ENCODE data around the gene SCLT1. TPM values are rescaled to one million over a fixed set of nuclear protein-coding genes. Genes with fewer than 3 reads are reported as not detected.

Gene SCLT1
- total and polyA plus RNA-seq, 2 of the 8 experiments (the other 6 are each of a cell fraction or from before 2014, with no cell fraction given), result 4.8 to 13.1 TPM

GRCh38 chr4:128850252-128850651, 243.1 kb downstream of the SCLT1 start:
- no peak for TF ChIP-seq E2F6 (IDR thresholded peaks at IDR 0.05)
- no peak for TF ChIP-seq TBP (IDR thresholded peaks at IDR 0.05; ENCODE audit: low read depth, low read length)
- TF ChIP-seq JUN (IDR thresholded peaks at IDR 0.05; ENCODE audit: low read depth, low read length), result no peak
- no peak for TF ChIP-seq CBX8 (IDR thresholded peaks at IDR 0.05; ENCODE audit: borderline replicate concordance, low read depth, low read length)
- TF ChIP-seq RAD21 (IDR thresholded peaks at IDR 0.05 in 1 of 2, conservative IDR thresholded peaks at IDR 0.05 in 1 of 2; ENCODE audit: low read depth in 2 of 2, low read length in 2 of 2), result no peak
- no peak for TF ChIP-seq EGR1 (IDR thresholded peaks at IDR 0.05; ENCODE audit: borderline replicate concordance, low read depth, low read length)
- TF ChIP-seq, protein P1, sequence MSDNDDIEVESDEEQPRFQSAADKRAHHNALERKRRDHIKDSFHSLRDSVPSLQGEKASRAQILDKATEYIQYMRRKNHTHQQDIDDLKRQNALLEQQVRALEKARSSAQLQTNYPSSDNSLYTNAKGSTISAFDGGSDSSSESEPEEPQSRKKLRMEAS (IDR thresholded peaks at IDR 0.05), result no peak
- TF ChIP-seq BCL11A (IDR thresholded peaks at IDR 0.05; ENCODE audit: low read depth in 2 of 2, low read length in 2 of 2), result no peak
- no peak for TF ChIP-seq ASH2L (IDR thresholded peaks at IDR 0.05; ENCODE audit: low read length)
- no peak for TF ChIP-seq CTBP2 (IDR thresholded peaks at IDR 0.05; ENCODE audit: borderline replicate concordance, insufficient read depth, insufficient read length, low read length)
- TF ChIP-seq SIN3A (conservative IDR thresholded peaks at IDR 0.05 in 1 of 2, IDR thresholded peaks at IDR 0.05 in 1 of 2; ENCODE audit: low read depth in 1 of 2, low read length in 2 of 2), result no peak
- no peak for TF ChIP-seq CREB1 (IDR thresholded peaks at IDR 0.05)
- Histone ChIP-seq H3K4me3 (ENCODE audit: extremely low read depth in 1 of 4, insufficient read depth in 2 of 4, low read depth in 3 of 4, low read length in 4 of 4) (no peak overlapping the region), H3K56ac (replicated peaks; ENCODE audit: insufficient read length, low read depth, low read length) (no peak overlapping the region), H2BK20ac (ENCODE audit: low read length) (no peak overlapping the region), H3K4ac (replicated peaks; ENCODE audit: insufficient read length, low read depth, low read length) (no peak overlapping the region), H3K18ac (ENCODE audit: extremely low read depth, low read length) (no peak overlapping the region), H4K8ac (ENCODE audit: extremely low read depth, insufficient read depth, low read length) (no peak overlapping the region), H3K4me1 (replicated peaks in 1 of 4; ENCODE audit: control insufficient read depth in 3 of 4, insufficient read depth in 4 of 4, low read length in 3 of 4) (0 out of 7 replicates have a peak, but pooled peaks cover 0 to 2% (median 0%) of the 10 kb centered on the region in 4 experiments), H2AK5ac (ENCODE audit: low read depth, low read length) (no peak overlapping the region), H3K23me2 (ENCODE audit: low read depth, low read length) (no peaks in the 10 kb centered on the region), H3K9ac (replicated peaks in 1 of 4; ENCODE audit: extremely low read depth in 1 of 4, low read depth in 3 of 4, low read length in 3 of 4) (no peak overlapping the region), H3K79me1 (ENCODE audit: low read depth, low read length) (peaks cover 21% of the 10 kb centered on the region), H4K91ac (replicated peaks; ENCODE audit: insufficient read length, low read length) (no peak overlapping the region), H3K36me3 (ENCODE audit: control insufficient read depth in 2 of 4, insufficient read depth in 4 of 4, low read length in 3 of 4) (peaks cover 73 to 100% (median 95%) of the 10 kb centered on the region in 4 experiments), H3K27me3 (replicated peaks in 1 of 4; ENCODE audit: control insufficient read depth in 3 of 4, extremely low read depth in 1 of 4, insufficient read depth in 3 of 4, low read length in 3 of 4) (no peaks in the 10 kb centered on the region), H2AFZ (ENCODE audit: low read length) (no peak overlapping the region), H3K79me2 (ENCODE audit: control insufficient read depth in 1 of 2, insufficient read depth in 2 of 2, low read length in 2 of 2) (peaks cover 11 to 99% of the 10 kb centered on the region in 2 experiments), H2BK5ac (ENCODE audit: low read depth, low read length) (no peak overlapping the region), H4K5ac (ENCODE audit: insufficient read length, low read depth, low read length) (no peak overlapping the region), H3K23ac (ENCODE audit: insufficient read length) (no peak overlapping the region), H4K20me1 (replicated peaks in 1 of 2; ENCODE audit: control insufficient read depth in 1 of 2, insufficient read depth in 2 of 2, low read length in 2 of 2) (peaks cover 32 to 33% of the 10 kb centered on the region in 2 experiments), H2BK120ac (replicated peaks; ENCODE audit: low read depth, low read length) (no peak overlapping the region), H2BK12ac (ENCODE audit: low read depth, low read length) (no peak overlapping the region), H3K4me2 (ENCODE audit: insufficient read depth in 1 of 2, low read depth in 2 of 2, low read length in 2 of 2) (no peak overlapping the region), H3K14ac (ENCODE audit: insufficient read length) (no peak overlapping the region), H2BK15ac (ENCODE audit: low read length) (no peak overlapping the region), H3K27ac (ENCODE audit: low read depth, low read length) (no peak overlapping the region), H3K9me3 (ENCODE audit: insufficient read depth in 2 of 2, low read depth in 1 of 2, low read length in 1 of 2) (no peaks in the 10 kb centered on the region)
- 93% methylated on average over 4 of the region's 4 CpGs; no CpG with 5 or more reads in 1 of the 2 experiments for WGBS, 2 experiments (ENCODE audit: extremely low coverage in 1 of 2, insufficient coverage in 1 of 2, insufficient read length in 1 of 2, insufficient replicate concordance in 2 of 2, low coverage in 1 of 2, low lambda C conversion rate in 2 of 2, missing lambda C conversion rate in 1 of 2)
- FAIRE-seq (no peak), DNase-seq (ENCODE audit: low read depth in 1 of 2, low spot score in 2 of 2) (no peak)
- CTCF ChIA-PET (ENCODE audit: partially characterized antibody), result interaction anchor here (0.6 to 2.3 kb wide), 6 partner anchors 9 to 660 kb away, joined by 3 to 8 read pairs (median 4); no protein-coding TSS in a partner anchor
- POLR2A ChIA-PET (ENCODE audit: partially characterized antibody), result interaction anchor here (0.6 to 2.3 kb wide), 7 partner anchors 9 to 596 kb away, joined by 3 to 9 read pairs (median 4); no protein-coding TSS in a partner anchor

All from H1 (cell line).